Prostate gland (tissue), 2 donors: Measurements from ENCODE around the gene ZNF280B. TPM values are rescaled to one million over a fixed set of nuclear protein-coding genes. Genes with fewer than 3 reads are reported as not detected.
A peak's percentile ranks its signal among the peaks of the same experiment; 100 is the strongest.

ENCODE experiments used
- DNase-seq: peaks from one replicate; pipeline ENCODE4 v3.0.0-alpha.2; 2019; ENCODE audit warnings: low spot score
- H3K27ac ChIP-seq, 2 donors: fragments of 200-600 bp; sonication (generic); 2 replicates each; pipeline ENCODE4 v1.5.1; 2017 to 2019
- H3K27me3 ChIP-seq: fragments of 200-600 bp; sonication (generic); replicated peaks from 2 replicates; pipeline ENCODE4 v1.5.1; 2019; ENCODE audit not compliant: insufficient read depth
- H3K36me3 ChIP-seq, 2 donors: fragments of 200-600 bp; sonication (generic); 1 replicate in 1 of 2; 2 replicates in 1 of 2; pipeline versions ENCODE4 v1.5.1 to v1.8.1; 2017 to 2019
- H3K4me1 ChIP-seq: fragments of 200-600 bp; sonication (generic); replicated peaks from 2 replicates; pipeline ENCODE4 v1.5.1; 2019
- H3K4me3 ChIP-seq, 2 donors: fragments of 200-600 bp; sonication (generic); 2 replicates each; pipeline ENCODE4 v1.5.1; 2017 to 2019
- H3K9me3 ChIP-seq: fragments of 200-600 bp; sonication (generic); 2 replicates; pipeline ENCODE4 v1.5.1; 2017
- POLR2A ChIP-seq: fragments of 450-650 bp; IDR thresholded peaks from one replicate; pipeline ENCODE4 v1.6.1; 2016; ENCODE audit warnings: antibody characterized with exemption, mild to moderate bottlenecking
- POLR2AphosphoS5 ChIP-seq: sonication (generic); formaldehyde crosslinking; IDR thresholded peaks from one replicate; pipeline ENCODE4 v1.6.1; 2017; ENCODE audit warnings: antibody characterized with exemption
- WGBS: methylation state at CpG from one replicate; pipeline ENCODE4 v1.1.5; 2018; 5-methylcytosine and 5-hydroxymethylcytosine counted together
- intact Hi-C: fragments of 100-400 bp; cut with DNase I; formaldehyde crosslinking; loops from one replicate; pipeline ENCODE4 v1.14.2; 2022
- total RNA-seq, 2 donors: library from RNA; depleted of rRNA; stranded (reverse); fragments of >200 nt; gene quantifications; one replicate each; pipeline ENCODE4 v1.1.0, GENCODE V29; 2016
- TF ChIP-seq, protein P1 (sequence below), 4 experiments: fragments of 200-600 bp in 2 of 4; fragments of 450-650 bp in 2 of 4; sonication (generic) in 2 of 4; IDR thresholded peaks; 1 replicate in 3 of 4; 2 replicates in 1 of 4; pipeline ENCODE4 v1.5.1; 2016 to 2019; ENCODE audit warnings: antibody characterized with exemption in 4 of 4, mild to moderate bottlenecking in 2 of 4, moderate library complexity in 2 of 4

Gene ZNF280B, protein sequence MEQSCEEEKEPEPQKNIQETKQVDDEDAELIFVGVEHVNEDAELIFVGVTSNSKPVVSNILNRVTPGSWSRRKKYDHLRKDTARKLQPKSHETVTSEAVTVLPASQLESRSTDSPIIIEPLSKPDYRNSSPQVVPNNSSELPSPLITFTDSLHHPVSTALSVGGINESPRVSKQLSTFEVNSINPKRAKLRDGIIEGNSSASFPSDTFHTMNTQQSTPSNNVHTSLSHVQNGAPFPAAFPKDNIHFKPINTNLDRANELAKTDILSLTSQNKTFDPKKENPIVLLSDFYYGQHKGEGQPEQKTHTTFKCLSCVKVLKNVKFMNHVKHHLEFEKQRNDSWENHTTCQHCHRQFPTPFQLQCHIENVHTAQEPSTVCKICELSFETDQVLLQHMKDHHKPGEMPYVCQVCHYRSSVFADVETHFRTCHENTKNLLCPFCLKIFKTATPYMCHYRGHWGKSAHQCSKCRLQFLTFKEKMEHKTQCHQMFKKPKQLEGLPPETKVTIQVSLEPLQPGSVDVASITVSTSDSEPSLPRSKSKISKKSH
- 10 to 100 TPM in 1 of 2 donors, under 1 TPM in 1; 0.50 to 33.9 TPM for total RNA-seq

DNA sequence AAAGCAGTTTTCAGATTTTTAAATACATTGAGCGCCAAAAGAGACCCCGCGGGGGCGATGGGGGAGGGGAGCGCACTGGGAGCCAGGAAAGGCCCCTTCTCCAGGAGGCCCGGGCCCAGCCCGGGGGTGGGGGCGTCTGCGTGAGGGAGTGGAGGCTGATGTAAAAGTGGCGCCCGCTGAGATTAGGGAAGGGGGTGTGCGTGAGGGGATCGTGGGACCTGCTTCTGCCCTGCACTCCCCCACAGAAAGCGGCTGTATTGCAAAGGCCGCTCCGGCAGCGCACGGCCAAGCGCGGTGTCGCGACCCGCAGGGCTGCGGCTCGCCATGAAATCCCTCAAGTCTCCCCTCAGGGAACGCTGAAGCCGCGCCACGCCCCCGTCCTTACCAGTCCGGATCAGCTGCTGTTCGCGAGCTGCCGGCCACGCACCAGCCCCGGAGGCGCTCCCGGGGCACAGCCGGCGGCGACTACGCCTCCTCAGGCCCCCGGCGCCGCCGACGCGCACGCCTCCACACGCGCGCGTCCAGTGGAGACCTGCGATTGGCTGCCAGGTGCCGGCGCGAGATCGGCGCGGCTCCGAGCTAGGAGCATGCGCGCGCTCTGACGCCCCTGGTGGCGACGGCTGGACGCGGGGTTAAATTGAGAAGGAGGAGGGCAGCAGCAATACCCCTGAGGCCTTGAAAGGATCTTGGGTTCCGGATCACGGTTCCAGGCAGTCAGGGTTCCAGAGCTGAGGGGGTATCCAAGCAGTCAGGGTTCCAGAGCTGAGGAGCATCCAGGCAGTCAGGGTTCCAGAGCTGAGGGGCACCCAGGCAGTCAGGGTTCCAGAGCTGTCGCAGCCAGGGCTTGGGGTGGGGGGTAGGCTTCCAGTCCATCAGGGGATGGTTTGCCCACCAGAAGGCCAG, at the start of gene ZNF280B:
TSS of gene ZNF280B (minus strand) at position 469 of the 903 bp plus-strand sequence. CDS start 19,344 bp downstream, outside the sequence.
- 5% methylated on average over 64 of the region's 72 CpGs for WGBS
- peak; percentile 5 for DNase-seq
- intact Hi-C loops: no loop called here
- Histone ChIP-seq H3K27ac (no peak within 1 kb of the TSS), H3K36me3 (no peaks in the 10 kb centered on the region), H3K9me3 (no peaks in the 10 kb centered on the region), H3K4me1 (no peaks in the 10 kb centered on the region), H3K27me3 (no peaks in the 10 kb centered on the region), H3K4me3 (peak within 1 kb of the TSS; percentile 41 to 50)
- TF ChIP-seq POLR2A: no peak
- TF ChIP-seq, protein P1, sequence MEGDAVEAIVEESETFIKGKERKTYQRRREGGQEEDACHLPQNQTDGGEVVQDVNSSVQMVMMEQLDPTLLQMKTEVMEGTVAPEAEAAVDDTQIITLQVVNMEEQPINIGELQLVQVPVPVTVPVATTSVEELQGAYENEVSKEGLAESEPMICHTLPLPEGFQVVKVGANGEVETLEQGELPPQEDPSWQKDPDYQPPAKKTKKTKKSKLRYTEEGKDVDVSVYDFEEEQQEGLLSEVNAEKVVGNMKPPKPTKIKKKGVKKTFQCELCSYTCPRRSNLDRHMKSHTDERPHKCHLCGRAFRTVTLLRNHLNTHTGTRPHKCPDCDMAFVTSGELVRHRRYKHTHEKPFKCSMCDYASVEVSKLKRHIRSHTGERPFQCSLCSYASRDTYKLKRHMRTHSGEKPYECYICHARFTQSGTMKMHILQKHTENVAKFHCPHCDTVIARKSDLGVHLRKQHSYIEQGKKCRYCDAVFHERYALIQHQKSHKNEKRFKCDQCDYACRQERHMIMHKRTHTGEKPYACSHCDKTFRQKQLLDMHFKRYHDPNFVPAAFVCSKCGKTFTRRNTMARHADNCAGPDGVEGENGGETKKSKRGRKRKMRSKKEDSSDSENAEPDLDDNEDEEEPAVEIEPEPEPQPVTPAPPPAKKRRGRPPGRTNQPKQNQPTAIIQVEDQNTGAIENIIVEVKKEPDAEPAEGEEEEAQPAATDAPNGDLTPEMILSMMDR (IDR thresholded peaks at IDR 0.05): peak in 3 of 4 experiments; percentile 32 to 41 (median 32)
- TF ChIP-seq POLR2AphosphoS5: no peak

DNA sequence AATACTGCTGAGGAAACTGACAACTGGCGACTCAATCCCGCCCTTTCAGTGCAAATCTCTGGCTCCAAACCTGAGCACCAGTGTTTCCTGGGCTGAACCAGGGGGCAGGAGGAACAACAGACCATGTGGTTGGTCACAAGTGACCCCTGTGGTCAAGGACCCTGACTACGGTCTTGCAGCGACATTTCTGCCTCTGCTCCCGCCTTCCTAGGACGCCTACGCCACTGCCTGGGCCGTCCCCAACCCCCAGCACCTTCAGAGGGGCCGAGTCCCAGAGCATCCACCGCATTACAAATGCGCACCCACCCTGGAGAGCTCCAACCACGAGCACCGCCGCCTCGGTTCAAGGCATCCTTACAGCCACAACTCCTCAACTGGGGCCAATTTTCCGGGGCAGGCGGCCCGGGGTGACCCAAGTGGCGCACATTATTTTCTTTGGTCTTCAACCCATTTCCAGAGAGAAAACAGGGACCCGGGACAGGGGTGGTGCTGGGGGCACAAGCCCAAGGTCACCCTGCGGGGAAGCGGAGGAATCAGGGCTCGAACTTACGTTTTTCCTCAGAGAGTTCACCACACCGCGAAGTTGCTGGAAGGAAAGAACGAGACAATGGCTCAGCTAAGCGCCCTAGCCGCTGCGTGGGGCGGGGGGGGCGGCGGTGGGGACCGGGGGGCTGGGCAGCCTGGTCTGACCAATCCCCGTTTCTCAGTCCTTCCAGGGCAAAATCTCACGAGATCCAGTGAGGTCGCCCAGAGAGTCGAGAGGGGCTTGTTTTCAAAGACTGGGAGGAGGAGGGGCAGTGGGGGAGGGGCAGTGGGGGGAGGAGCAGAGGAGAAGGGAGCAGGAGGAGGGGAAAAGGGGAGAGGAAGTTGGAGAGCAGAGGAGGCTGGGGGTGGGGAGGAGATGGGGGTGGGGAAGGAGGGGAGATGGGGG, 48.7 kb upstream of the ZNF280B start:
- Histone ChIP-seq H3K4me3 (no peak overlapping the region), H3K4me1 (no peaks in the 10 kb centered on the region), H3K9me3 (no peaks in the 10 kb centered on the region), H3K36me3 (no peaks in the 10 kb centered on the region), H3K27me3 (no peaks in the 10 kb centered on the region), H3K27ac (no peak overlapping the region)
- TF ChIP-seq POLR2A (no peak), POLR2AphosphoS5 (no peak)
- TF ChIP-seq, protein P1 (IDR thresholded peaks at IDR 0.05): no peak
- DNase-seq: no peak
- WGBS: 92% methylated on average over 34 of the region's 38 CpGs
- intact Hi-C loops: no loop called here

DNA sequence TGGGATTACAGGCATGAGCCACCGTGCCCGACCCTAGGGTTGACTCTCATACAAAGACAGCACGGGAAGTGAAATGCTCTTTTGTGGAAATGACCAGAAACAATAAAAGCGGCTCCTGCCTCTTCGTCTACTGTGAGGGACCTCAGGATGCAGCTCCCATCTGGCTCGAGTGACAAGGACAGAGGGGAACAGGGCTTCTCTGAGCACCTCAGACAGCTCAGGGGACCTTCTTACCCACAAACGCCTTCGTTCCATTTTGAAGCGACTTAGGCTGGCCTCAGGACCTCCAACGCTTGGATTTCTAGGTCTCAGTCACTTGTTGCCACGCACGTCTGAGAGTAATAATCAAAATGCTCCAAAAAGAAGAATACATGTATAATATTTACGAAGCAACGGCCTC, 48.0 kb upstream of the ZNF280B start:
- WGBS: 90% methylated on average over 14 of the region's 14 CpGs
- Histone ChIP-seq H3K27ac (no peak overlapping the region), H3K9me3 (no peaks in the 10 kb centered on the region), H3K4me1 (no peaks in the 10 kb centered on the region), H3K36me3 (no peaks in the 10 kb centered on the region), H3K27me3 (no peaks in the 10 kb centered on the region), H3K4me3 (no peak overlapping the region)
- TF ChIP-seq, protein P1 (IDR thresholded peaks at IDR 0.05): no peak
- TF ChIP-seq POLR2AphosphoS5 (no peak), POLR2A (no peak)
- intact Hi-C loops: no loop called here
- DNase-seq: no peak

DNA sequence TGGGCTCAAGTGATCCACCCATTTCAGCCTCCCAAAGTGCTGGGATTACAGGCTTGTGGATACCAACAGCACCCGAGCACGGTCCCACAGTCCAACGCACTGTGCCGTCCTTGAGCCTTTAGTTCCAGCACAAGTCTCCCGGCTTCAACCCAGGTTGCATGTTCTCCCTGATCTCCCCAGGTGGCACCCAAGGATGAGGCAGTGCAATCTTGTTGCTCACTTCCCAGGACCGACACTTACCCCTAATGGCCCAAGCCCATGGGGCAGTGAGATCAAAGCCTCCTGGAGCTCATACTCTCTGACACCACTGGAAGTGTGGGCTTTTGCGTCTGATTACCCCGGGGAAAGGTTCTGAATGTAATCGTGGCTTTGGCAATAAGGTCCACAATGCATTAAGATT, 47.1 kb upstream of the ZNF280B start:
- Histone ChIP-seq H3K9me3 (no peaks in the 10 kb centered on the region), H3K36me3 (no peaks in the 10 kb centered on the region), H3K4me3 (no peak overlapping the region), H3K4me1 (no peaks in the 10 kb centered on the region), H3K27me3 (no peaks in the 10 kb centered on the region), H3K27ac (no peak overlapping the region)
- WGBS: 94% methylated on average over 9 of the region's 9 CpGs
- TF ChIP-seq POLR2A (no peak), POLR2AphosphoS5 (no peak)
- TF ChIP-seq, protein P1 (IDR thresholded peaks at IDR 0.05): no peak
- intact Hi-C loops: no loop called here
- no peak for DNase-seq
